Activated CD8-positive, alpha-beta T cell treated with anti-CD3 and anti-CD28 coated beads for 36 hours (primary cell): ENCODE measurements around the gene STAM. TPM values are rescaled to one million over a fixed set of nuclear protein-coding genes. Genes with fewer than 3 reads are reported as not detected.

Source experiments
- ATAC-seq: fragments of 200-7000 bp; cut with Tn5 transposase; one replicate; pipeline ENCODE4 v1.10.0; 2021; ENCODE audit warnings: mild to moderate bottlenecking, moderate library complexity
- CTCF ChIA-PET: fragments of 350-600 bp; sonication (Branson Sonifier 250); formaldehyde crosslinking; loops from one replicate; lab custom pipeline; 2021; ENCODE audit warnings: antibody characterized with exemption; lab: Charles Lee
- POLR2A ChIA-PET: fragments of 350-600 bp; sonication (Branson Sonifier 250); formaldehyde crosslinking; loops from one replicate; lab custom pipeline; 2021; ENCODE audit warnings: antibody characterized with exemption; lab: Charles Lee
- DNase-seq: peaks from one replicate; pipeline ENCODE4 v3.0.0-alpha.2; 2020
- H3K27ac Mint-ChIP-seq: one replicate; pipeline ENCODE4 v1.8.0; 2021; ENCODE audit warnings: mild to moderate bottlenecking, mixed read lengths
- H3K27me3 Mint-ChIP-seq: one replicate; pipeline ENCODE4 v1.8.0; 2021; ENCODE audit warnings: mixed read lengths
- H3K36me3 Mint-ChIP-seq: one replicate; pipeline ENCODE4 v1.8.0; 2021; ENCODE audit warnings: low read depth, mixed read lengths
- H3K4me1 Mint-ChIP-seq: one replicate; pipeline ENCODE4 v1.8.0; 2021; ENCODE audit warnings: low read depth, mixed read lengths
- H3K4me3 Mint-ChIP-seq: one replicate; pipeline ENCODE4 v1.8.0; 2021; ENCODE audit warnings: mild to moderate bottlenecking, moderate library complexity, mixed read lengths
- H3K9me3 Mint-ChIP-seq: one replicate; pipeline ENCODE4 v1.8.0; 2021; ENCODE audit warnings: mixed read lengths
- intact Hi-C: fragments of 100-400 bp; cut with micrococcal nuclease; formaldehyde crosslinking; loops from one replicate; pipeline ENCODE4 v1.10.0; 2022
- total RNA-seq, 2 experiments: library from RNA; stranded (reverse); gene quantifications; one replicate each; pipeline ENCODE4 v1.2.3, GENCODE V29; 2021
- TF ChIP-seq, protein P1 (sequence below): fragments of 200-600 bp; IDR thresholded peaks from one replicate; pipeline ENCODE4 v1.8.0; 2022; ENCODE audit warnings: antibody characterized with exemption, mild to moderate bottlenecking

STAM gene
- total RNA-seq, 2 experiments from 2014 or later, result 21.6 to 24.5 TPM

DNA sequence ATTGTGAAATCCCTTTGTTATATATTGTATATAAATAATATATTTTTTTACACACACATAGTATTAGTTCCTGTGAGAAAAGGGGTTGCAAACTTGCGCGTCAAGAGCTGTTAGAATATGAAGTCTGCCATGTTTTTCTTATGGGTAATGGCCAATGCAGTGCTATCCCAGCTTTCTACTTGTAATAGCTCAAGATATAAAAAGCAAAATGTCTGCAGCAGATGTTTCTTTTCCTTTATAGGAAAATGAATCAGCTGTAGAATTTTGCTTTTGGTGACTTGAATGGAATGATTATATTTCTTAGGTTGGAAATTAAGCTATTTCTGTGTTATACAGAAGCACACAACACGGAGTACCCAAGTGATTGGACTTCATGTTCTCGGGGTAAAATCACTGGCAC, 54.7 kb downstream of the STAM start:
- Mint-ChIP-seq H3K27me3 (no peaks in the 10 kb centered on the region), H3K36me3 (peaks cover 36% of the 10 kb centered on the region), H3K4me3 (no peak overlapping the region), H3K27ac (no peak overlapping the region), H3K9me3 (no peaks in the 10 kb centered on the region), H3K4me1 (peaks cover 4% of the 10 kb centered on the region)
- intact Hi-C loops, result no loop called here
- TF ChIP-seq, protein P1, sequence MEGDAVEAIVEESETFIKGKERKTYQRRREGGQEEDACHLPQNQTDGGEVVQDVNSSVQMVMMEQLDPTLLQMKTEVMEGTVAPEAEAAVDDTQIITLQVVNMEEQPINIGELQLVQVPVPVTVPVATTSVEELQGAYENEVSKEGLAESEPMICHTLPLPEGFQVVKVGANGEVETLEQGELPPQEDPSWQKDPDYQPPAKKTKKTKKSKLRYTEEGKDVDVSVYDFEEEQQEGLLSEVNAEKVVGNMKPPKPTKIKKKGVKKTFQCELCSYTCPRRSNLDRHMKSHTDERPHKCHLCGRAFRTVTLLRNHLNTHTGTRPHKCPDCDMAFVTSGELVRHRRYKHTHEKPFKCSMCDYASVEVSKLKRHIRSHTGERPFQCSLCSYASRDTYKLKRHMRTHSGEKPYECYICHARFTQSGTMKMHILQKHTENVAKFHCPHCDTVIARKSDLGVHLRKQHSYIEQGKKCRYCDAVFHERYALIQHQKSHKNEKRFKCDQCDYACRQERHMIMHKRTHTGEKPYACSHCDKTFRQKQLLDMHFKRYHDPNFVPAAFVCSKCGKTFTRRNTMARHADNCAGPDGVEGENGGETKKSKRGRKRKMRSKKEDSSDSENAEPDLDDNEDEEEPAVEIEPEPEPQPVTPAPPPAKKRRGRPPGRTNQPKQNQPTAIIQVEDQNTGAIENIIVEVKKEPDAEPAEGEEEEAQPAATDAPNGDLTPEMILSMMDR, result no peak
- no peak for DNase-seq
- ATAC-seq, result no peak
- ChIA-PET CTCF (interaction anchor here (0.8 to 2.0 kb wide), 7 partner anchors 21 to 279 kb away, joined by 3 to 6 read pairs (median 3); no protein-coding TSS in a partner anchor), POLR2A (no interaction called here)

DNA sequence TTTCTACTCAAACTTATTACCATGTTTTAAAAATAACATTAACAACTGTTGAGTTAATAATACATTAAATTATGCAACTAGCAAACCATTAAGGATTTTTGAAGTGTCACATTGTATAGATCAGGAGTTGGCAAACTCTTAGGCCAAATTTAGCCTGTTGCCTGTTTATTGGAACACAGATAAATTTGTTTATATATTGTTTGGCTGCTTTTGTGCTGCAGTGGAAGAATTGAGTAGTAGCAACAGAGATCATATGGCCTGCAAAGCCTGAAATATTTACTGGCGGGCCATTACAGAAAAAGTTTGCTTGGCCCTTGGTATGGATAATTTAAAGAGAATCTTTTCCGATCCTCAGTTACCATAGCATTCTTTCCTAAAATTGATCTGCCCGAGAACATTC, 57.4 kb downstream of the STAM start:
- POLR2A ChIA-PET, result no interaction called here
- no peak for ATAC-seq
- CTCF ChIA-PET, result no interaction called here
- DNase-seq, result no peak
- no peak overlapping the region for H3K27ac Mint-ChIP-seq
- no peak overlapping the region for H3K4me3 Mint-ChIP-seq
- H3K36me3 Mint-ChIP-seq, result peaks cover 35% of the 10 kb centered on the region
- peaks cover 4% of the 10 kb centered on the region for H3K4me1 Mint-ChIP-seq
- H3K9me3 Mint-ChIP-seq, result no peaks in the 10 kb centered on the region
- H3K27me3 Mint-ChIP-seq, result no peaks in the 10 kb centered on the region
- TF ChIP-seq, protein P1, result no peak
- intact Hi-C loops, result no loop called here

DNA sequence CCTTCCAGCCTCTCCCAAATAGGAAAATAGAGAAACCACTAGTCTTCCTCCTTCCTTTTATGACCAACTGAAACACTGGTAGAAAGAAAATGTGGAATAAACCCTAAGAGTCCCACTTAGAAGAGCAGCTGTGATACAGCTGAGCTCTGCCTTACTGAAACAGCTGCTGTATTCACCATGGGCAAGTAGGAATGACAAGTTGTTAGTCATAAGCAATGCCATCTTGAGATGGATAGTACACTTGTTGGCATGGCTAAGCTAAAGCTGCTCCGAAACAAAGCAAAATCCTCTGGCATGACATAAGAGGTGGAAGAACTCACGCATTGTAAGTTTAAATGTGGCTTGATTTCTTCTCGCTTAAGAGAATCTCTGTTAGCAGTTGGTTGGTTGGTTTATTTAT, 59.8 kb downstream of the STAM start:
- Mint-ChIP-seq H3K27ac (no peak overlapping the region), H3K4me1 (peaks cover 4% of the 10 kb centered on the region), H3K4me3 (no peak overlapping the region), H3K9me3 (no peaks in the 10 kb centered on the region), H3K27me3 (no peaks in the 10 kb centered on the region), H3K36me3 (peaks cover 28% of the 10 kb centered on the region)
- no peak for ATAC-seq
- TF ChIP-seq, protein P1, result no peak
- ChIA-PET POLR2A (interaction anchor here (0.6 kb wide), 1 partner anchor 31 kb away, joined by 4 read pairs; no protein-coding TSS in a partner anchor), CTCF (interaction anchor here (0.7 to 2.0 kb wide), 3 partner anchors 87 to 96 kb away, joined by 3 to 5 read pairs (median 4); no protein-coding TSS in a partner anchor)
- intact Hi-C loops, result no loop called here
- no peak for DNase-seq

DNA sequence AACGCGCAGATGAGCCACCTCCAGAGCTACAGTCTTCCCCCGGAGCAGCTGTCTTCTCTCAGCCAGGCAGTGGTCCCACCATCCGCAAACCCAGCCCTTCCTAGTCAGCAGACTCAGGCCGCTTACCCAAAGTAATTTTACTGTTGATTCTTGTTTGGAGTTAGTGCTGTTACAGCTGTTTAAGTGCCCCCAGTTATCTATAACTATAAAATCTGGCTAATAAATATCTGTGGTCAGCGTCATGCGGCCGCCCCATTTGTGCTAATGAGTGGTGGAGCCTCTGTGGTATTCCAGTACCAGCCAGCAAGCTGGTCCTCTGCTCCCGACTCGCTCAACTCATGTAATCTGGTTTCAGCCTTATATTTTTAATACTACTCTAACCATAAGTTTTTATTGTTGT, 64.9 kb downstream of the STAM start:
- no peaks in the 10 kb centered on the region for H3K4me1 Mint-ChIP-seq
- H3K27me3 Mint-ChIP-seq, result no peaks in the 10 kb centered on the region
- H3K4me3 Mint-ChIP-seq, result no peak overlapping the region
- no peak overlapping the region for H3K27ac Mint-ChIP-seq
- TF ChIP-seq, protein P1, result no peak
- CTCF ChIA-PET, result interaction anchor here (0.6 to 1.5 kb wide), 2 partner anchors 50 to 100 kb away, joined by 3 to 4 read pairs; no protein-coding TSS in a partner anchor
- POLR2A ChIA-PET, result no interaction called here
- no peaks in the 10 kb centered on the region for H3K9me3 Mint-ChIP-seq
- DNase-seq (no peak), ATAC-seq (no peak)
- peaks cover 20% of the 10 kb centered on the region for H3K36me3 Mint-ChIP-seq
- intact Hi-C loops, result no loop called here

DNA sequence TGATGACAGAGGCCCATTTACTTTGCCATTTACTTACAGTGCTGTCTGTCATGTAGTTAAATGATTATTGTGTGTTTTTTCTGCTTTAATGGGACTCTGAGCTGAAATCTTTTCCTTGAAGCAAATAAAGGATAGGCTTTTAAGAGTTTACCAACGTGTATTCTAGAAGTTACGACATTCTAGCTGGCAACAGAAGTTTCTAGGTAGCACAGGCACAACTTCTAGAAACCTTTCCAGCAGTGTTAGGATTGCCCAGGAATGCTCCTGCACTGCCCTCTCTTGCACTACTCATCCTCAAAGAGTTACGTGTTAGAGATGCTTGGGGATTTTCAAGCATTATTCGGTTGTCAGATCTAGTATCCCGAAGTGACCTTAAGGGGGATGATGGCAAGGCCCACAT, 65.5 kb downstream of the STAM start:
- Mint-ChIP-seq H3K9me3 (no peaks in the 10 kb centered on the region), H3K27me3 (no peaks in the 10 kb centered on the region), H3K36me3 (peaks cover 24% of the 10 kb centered on the region), H3K27ac (no peak overlapping the region), H3K4me3 (no peak overlapping the region), H3K4me1 (no peaks in the 10 kb centered on the region)
- POLR2A ChIA-PET, result no interaction called here
- intact Hi-C loops, result no loop called here
- ATAC-seq (no peak), DNase-seq (no peak)
- TF ChIP-seq, protein P1, result no peak
- CTCF ChIA-PET, result interaction anchor here (0.6 to 1.5 kb wide), 3 partner anchors 32 to 101 kb away, joined by 3 to 4 read pairs (median 3); no protein-coding TSS in a partner anchor
